K562 (cell line): ENCODE results near the gene PDE6D.

Source experiments
- BDP1 ChIP-seq: IDR thresholded peaks from 3 replicates; pipeline ENCODE4 v1.6.1; 2011; ENCODE audit not compliant: insufficient read length, insufficient read depth
- CTCF ChIP-seq, 3 experiments: IDR thresholded peaks in 2 of 3; conservative IDR thresholded peaks in 1 of 3; 2 replicates each; pipeline ENCODE4 v1.5.1; 2011 to 2012; ENCODE audit warnings: low read length in 3 of 3, mild to moderate bottlenecking in 3 of 3, control low read depth in 2 of 3, improper control_type of control experiment in 1 of 3, inconsistent platforms in 1 of 3, low read depth in 1 of 3, mixed read lengths in 1 of 3, moderate library complexity in 1 of 3; ENCODE audit not compliant: insufficient read depth in 2 of 3
- SIN3B ChIP-seq: fragments of 450-650 bp; IDR thresholded peaks from 2 replicates; pipeline ENCODE4 v1.6.1; 2017; ENCODE audit warnings: low read depth, mild to moderate bottlenecking, moderate library complexity
- TBP ChIP-seq: optimal IDR thresholded peaks from 2 replicates; pipeline ENCODE3; 2011; ENCODE audit warnings: low read depth, low read length, improper control_type of control experiment
- TEAD4 ChIP-seq, 2 experiments: sonication (generic) in 1 of 2; formaldehyde crosslinking in 1 of 2; IDR thresholded peaks; 2 replicates each; pipeline versions ENCODE4 v1.6.1 to v1.8.0; 2012 to 2022; ENCODE audit warnings: borderline replicate concordance in 1 of 2, inconsistent platforms in 1 of 2, low read length in 1 of 2, mild to moderate bottlenecking in 1 of 2, missing genetic modification reagents in 1 of 2
- ZNF212 ChIP-seq: fragments of 450-650 bp; formaldehyde crosslinking; IDR thresholded peaks from 2 replicates; pipeline ENCODE4 v1.4.0; 2020; ENCODE audit warnings: mild to moderate bottlenecking
- TF ChIP-seq, protein P1 (sequence below): sonication (generic); formaldehyde crosslinking; IDR thresholded peaks from 2 replicates; pipeline ENCODE4 v1.5.0; 2020; ENCODE audit warnings: missing genetic modification reagents

DNA sequence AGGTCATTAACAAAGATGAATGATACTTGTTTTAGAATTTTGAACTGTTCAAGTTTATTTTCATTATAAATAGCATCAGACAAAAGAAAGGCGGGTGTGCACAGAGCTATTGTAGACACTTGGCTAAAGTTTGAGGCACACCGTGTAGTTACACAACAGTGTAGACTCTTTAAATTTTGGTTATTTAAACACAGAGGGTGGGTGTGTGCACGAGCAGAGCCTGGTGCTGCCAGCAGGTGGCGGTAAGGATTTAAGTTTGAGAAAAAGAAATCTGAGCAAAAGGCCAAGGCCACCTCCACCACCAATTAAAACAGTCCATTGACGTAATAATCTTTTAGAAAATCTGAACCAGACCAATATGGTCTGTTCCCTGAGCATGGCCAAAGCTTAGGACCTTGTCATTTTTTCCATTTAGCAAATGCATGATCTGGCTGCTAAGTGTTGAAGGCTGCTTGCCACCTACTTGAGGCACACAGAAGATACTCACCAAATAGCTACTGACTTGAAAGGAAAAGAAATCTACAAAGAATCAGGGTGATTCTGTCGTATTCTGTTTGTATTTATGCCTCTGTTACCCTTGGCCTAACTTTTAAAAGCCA is 19.5 kb upstream of the PDE6D start:
- TF ChIP-seq, protein P1, sequence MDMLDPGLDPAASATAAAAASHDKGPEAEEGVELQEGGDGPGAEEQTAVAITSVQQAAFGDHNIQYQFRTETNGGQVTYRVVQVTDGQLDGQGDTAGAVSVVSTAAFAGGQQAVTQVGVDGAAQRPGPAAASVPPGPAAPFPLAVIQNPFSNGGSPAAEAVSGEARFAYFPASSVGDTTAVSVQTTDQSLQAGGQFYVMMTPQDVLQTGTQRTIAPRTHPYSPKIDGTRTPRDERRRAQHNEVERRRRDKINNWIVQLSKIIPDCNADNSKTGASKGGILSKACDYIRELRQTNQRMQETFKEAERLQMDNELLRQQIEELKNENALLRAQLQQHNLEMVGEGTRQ (CRISPR knock-in tag): no peak
- TF ChIP-seq TBP: no peak
- no peak for TF ChIP-seq SIN3B
- TF ChIP-seq TEAD4 (IDR thresholded peaks at IDR 0.05; ENCODE audit: low read length): no peak
- no peak for TF ChIP-seq TEAD4 (CRISPR knock-in tag; IDR thresholded peaks at IDR 0.05; ENCODE audit: borderline replicate concordance)
- no peak for TF ChIP-seq ZNF212 (CRISPR knock-in tag)
- TF ChIP-seq BDP1: no peak
- peak; percentile 55 to 76 (median 56) for TF ChIP-seq CTCF (IDR thresholded peaks at IDR 0.05 in 2 of 3, conservative IDR thresholded peaks at IDR 0.05 in 1 of 3; ENCODE audit: insufficient read depth in 2 of 3, low read depth in 1 of 3, low read length in 3 of 3)
